NCI-H2171 (cell line): ENCODE results near the gene SPPL2A.
"Not testable (repeated sequence)": the region's sequence is repeated elsewhere in the genome, so short reads cannot be mapped to it uniquely, and the experiment has no call there.

Experiments used
- DNase-seq: peaks from one replicate; lab custom pipeline; 2025; lab: John Stamatoyannopoulos, UW

The SPPL2A gene

GRCh38 chr15:50767332-50767861, 1.9 kb upstream of the SPPL2A start:
- no peak for DNase-seq

DNA sequence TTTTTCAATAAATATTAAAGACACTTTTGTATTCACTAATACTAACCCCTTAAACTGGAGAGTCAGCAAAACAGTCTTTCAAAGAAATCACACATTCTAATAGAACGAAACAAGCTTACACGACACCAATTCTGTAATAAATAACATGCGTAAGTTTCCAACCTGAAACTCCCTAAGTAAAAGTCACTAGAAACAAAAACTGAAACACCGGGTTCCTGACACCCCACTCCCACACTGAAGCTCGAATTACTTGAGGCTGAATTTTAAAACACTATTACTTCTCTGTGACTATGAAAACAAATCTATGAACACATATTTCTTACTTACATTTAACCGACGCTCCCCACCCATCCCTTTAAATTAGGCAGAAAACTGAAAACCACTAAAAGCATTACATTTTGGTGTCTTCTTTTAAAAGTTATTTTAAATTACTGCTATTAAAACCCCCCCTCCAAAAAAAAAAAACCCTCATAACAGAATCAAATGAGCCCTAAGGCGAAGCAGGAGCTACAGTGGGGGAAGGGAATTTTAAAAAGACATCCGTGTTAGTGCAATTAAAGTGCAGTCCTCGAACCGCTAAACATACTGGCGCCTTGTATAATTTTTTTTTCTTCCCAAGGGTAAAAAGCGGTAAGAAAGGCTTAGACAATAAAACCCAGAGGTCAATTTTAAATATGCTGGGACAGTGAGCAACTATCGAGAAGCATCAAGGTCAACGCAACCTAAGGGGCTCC, 878 bp downstream of the SPPL2A start:
- no peak for DNase-seq

DNA sequence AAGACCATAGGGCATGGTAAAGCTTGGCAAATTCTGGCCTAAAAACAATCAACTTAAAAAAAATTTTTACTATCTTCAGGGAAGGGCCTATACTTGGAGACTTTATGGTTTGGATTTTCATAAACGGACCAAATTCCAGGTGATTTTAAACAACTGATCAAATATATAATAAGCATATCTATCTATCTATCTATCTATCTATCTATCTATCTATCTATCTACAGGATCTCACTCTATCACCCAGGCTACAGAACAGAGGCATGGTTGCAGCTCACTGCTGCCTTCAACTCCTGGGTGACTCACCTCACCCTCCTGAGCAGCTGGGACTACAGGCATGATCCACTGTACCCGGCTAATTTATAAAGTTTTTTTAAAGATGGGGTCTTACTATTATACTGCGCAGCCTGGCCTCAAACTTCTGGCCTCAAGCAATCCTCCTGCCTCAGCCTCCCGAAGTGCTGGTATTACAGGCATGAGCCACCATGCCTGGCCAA, 6.7 kb downstream of the SPPL2A start:
- no peak for DNase-seq

DNA sequence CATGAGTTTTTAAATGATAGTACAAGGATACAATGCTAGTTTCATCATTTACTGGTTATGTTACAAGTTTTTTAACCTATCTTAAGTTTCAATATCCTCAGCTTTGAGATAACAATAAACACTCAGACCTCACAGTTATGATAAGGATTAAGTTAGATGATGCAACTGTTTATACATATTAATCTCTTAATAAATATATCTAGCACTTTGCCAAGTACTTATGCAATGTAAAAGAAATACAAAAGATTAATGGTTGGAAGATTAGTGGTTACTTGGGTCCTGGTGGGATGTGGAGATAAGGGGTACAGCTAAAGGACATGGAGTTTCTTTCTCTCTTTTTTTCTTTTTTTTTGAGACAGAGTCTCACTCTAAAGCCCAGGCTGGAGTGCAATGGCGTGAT, 12.0 kb downstream of the SPPL2A start:
- DNase-seq, result no peak

GRCh38 chr15:50751394-50751793, 14.1 kb downstream of the SPPL2A start:
- no peak for DNase-seq

DNA sequence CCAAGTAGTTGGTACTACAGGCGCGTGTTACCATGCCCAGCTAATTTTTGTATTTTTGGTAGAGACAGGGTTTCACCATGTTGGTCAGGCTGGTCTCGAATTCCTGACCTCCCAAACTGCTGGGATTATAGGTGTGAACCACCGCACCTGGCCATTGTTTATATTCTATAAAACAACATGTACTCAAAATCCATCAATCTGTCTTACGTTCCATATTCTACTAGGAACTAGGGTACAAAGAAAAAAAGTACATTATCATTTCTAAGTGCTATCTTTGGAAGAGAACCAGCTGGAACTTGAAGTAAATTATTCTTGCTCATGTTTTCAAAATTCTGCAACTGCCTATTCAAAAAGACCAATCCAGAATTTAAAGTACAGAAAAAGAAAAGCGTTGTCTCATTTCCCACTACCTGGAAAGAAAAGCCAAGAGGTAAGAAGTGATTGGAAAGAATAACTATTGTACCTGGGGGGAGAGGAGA, 15.2 kb downstream of the SPPL2A start:
- DNase-seq, result no peak

- no peak for DNase-seq
Measured at GRCh38 chr15:50747523-50747922, 18.0 kb downstream of the SPPL2A start.

DNA sequence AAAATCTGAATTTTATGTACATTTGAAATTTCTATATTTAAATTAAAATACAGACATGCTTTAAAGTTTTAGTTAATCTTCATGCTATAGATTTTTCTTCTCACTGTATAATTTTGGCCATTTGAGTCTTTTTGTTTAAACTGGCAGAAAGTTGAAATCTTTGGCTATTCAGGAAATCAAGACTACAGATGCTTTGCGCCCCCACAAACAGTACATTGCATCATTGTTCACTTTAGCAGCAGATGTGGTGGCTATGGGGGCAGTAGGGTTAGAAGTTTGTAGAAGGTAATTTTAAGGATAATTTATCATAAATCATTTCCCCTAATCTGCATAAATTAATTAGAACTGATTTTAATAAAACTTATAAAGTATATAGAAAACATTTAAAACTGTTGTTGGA, 20.9 kb downstream of the SPPL2A start:
- DNase-seq, result no peak

DNA sequence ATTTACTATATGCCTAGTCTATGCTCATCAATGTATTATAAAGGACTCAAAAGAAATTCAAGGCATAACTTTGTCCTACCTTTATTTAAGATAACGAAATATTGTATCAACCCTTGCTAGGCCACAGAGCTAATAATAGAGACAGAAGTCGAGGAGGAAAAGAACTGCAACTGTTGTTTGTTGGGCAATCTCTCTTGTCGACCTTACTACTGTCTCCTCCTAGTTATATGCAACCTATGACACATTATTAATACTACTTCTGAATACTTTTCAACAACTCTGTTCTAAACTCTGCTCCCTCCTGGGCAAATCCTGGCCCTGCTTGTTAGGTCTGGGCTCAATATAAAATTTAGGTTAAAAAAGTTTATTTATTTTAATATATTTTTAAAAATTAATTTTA, 24.6 kb downstream of the SPPL2A start:
- no peak for DNase-seq

DNA sequence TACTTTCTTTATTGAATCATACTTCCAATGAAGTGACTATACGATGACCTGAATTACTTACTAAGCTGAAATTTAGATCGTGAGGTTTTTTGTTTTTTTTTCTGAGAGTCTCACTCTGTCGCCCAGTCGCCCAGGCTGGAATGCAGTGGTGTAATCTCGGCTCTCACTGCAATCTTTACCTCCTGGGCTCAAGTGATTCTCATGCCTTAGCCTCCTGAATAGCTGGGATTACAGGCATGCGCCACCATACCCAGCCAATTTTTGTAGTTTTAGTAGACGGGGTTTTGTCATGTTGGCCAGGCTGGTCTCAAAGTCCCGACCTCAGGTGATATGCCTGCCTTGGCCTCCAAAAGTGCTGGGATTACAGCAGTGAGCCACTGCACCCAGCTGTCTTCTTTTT, 28.7 kb downstream of the SPPL2A start:
- no peak for DNase-seq

DNA sequence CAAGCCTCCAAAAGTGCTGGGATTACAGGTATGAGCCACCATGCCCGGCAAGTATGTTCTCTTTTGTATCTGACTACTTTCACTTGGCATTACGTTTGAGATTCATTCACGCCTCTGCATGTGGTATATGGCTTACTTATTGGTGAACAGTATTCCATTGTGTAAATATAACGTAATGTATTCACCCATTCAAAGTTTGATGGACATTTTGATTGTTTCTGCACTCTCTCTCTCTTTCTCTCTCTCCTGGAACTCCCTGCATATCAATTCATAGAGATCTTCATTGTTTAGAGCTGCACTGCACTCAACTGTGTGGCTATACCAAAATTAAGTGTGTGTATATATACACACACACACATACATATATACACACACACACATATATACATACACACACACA, 30.4 kb downstream of the SPPL2A start:
- DNase-seq, result no peak

- DNase-seq, result no peak
Measured at GRCh38 chr15:50726315-50726714, 39.2 kb downstream of the SPPL2A start.

GRCh38 chr15:50718700-50719125, 46.8 kb downstream of the SPPL2A start:
- DNase-seq, result no peak

DNA sequence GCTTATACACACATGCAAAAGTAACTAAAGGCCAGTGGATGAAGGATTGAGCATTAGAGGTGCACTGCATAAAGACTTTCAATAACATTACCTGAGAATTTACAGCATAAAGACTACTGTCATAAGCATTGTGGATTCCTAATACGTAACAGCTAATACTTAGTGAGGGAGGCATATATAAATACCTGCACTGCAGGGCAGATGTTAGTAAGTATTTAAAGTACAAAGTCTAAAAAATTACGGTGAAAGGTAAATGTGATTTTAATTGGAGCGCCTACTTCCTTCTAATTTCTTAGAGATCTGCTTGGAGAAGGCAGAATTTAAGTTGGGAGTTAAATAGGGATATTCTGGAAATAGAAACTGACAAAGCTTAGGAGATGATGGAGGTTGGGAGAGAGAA, 53.5 kb downstream of the SPPL2A start:
- DNase-seq, result no peak

DNA sequence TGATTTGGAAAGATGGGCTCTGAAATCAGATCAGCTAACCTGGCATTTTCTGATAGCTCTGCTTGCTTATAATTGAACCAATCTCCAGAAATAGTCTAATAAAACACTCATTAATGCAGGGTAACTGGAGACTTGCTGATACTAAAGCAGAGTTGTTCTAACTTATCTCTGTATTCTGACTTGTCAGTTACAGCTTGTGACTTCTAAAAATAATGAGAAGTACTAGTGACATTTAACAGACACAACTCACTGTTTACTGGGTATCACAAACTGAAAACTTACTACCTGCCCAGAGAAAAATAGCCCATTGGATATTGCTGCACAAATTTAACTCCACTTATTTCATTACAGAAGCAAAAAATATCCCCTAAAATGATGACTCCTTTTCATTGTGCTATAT, 54.9 kb downstream of the SPPL2A start:
- DNase-seq, result no peak

DNA sequence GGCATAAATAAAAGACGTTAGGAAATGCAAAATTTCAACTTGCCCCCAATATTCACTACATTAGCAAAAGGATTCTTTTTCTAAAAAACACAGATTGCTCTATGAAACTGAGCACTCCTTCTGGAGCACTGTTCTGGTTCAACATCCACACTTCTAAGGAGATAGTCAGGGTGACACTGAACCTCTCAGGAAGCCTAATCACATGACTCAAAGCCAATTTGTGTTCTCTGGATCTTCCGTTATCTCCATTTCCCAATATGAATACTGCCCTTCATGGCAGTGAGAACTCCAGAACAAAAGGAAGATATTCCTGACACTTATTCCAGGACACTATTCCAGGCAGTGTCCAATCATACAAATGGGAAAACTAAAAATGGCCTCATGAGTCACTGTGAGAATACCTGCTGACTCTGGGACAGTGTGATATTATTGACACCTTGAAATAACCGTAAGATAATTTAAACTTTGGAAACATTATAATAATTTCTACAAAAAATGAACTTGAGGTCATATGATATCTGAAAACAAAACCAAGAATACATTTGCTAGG, 57.6 kb downstream of the SPPL2A start:
- DNase-seq, result no peak

- DNase-seq, result no peak
Measured at GRCh38 chr15:50702762-50703334, 62.7 kb downstream of the SPPL2A start.

DNA sequence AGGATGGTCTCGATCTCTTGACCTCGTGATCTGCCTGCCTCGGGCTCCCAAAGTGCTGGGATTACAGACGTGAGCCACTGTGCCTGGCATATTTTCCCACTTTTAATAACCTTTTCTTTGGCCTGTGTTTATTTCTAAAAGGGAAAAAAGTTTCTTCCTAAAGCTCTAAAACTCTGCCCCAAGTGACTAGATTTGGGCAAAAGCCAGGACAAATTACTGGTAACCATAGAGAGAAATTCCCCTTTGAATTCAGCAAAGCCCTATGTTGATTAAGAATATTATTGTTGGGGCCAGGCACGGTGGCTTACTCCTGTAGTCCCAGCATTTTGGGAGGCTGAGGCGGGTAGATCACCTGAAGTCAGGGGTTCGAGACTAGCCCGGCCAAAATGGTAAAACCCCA, 67.4 kb downstream of the SPPL2A start:
- no peak for DNase-seq

GRCh38 chr15:50697109-50697797, 68.3 kb downstream of the SPPL2A start:
- DNase-seq, result no peak

- DNase-seq, result not testable (repeated sequence)
Measured at GRCh38 chr15:50694634-50695165, 70.8 kb downstream of the SPPL2A start.

GRCh38 chr15:50687302-50687902, 78.1 kb downstream of the SPPL2A start:
- no peak for DNase-seq
